GM12878 (cell line): ENCODE results near the gene DAAM2.

ENCODE experiments used
- BCL3 ChIP-seq: IDR thresholded peaks from 2 replicates; pipeline ENCODE4 v1.6.1; 2011; ENCODE audit warnings: borderline replicate concordance, low read depth, mild to moderate bottlenecking, moderate library complexity, low read length; ENCODE audit not compliant: insufficient read depth, poor library complexity, severe bottlenecking
- CHD1 ChIP-seq: IDR thresholded peaks from 2 replicates; pipeline ENCODE4 v1.6.1; 2012; ENCODE audit warnings: low read depth, low read length, improper control_type of control experiment
- FOXK2 ChIP-seq: fragments of 450-650 bp; IDR thresholded peaks from 2 replicates; pipeline ENCODE4 v1.6.1; 2017; ENCODE audit warnings: mild to moderate bottlenecking, moderate library complexity
- MEF2A ChIP-seq: IDR thresholded peaks from 2 replicates; pipeline ENCODE4 v1.6.1; 2011; ENCODE audit warnings: low read depth, mild to moderate bottlenecking, low read length, moderate library complexity; ENCODE audit not compliant: insufficient read depth
- TBL1XR1 ChIP-seq: IDR thresholded peaks from 2 replicates; pipeline ENCODE4 v1.6.1; 2012; ENCODE audit warnings: low read depth, low read length, improper control_type of control experiment
- TCF12 ChIP-seq: IDR thresholded peaks from 2 replicates; pipeline ENCODE4 v1.6.1; 2011; ENCODE audit warnings: low read depth, mild to moderate bottlenecking, low read length
- ZNF622 ChIP-seq: fragments of 450-650 bp; IDR thresholded peaks from 2 replicates; pipeline ENCODE4 v1.6.1; 2017; ENCODE audit warnings: mild to moderate bottlenecking, inconsistent platforms
- TF ChIP-seq, protein P1 (sequence below), 3 experiments: IDR thresholded peaks in 2 of 3; conservative IDR thresholded peaks in 1 of 3; 2 replicates each; pipeline ENCODE4 v1.5.1; 2011; ENCODE audit warnings: low read depth in 3 of 3, low read length in 3 of 3, mild to moderate bottlenecking in 3 of 3, control low read depth in 2 of 3, moderate library complexity in 2 of 3, inconsistent platforms in 1 of 3, mixed read lengths in 1 of 3; ENCODE audit not compliant: control insufficient read depth in 2 of 3, insufficient read depth in 1 of 3; ENCODE audit errors: extremely low read depth in 1 of 3
- TF ChIP-seq, protein P2 (sequence below): fragments of 150-350 bp; IDR thresholded peaks from 2 replicates; pipeline ENCODE4 v1.6.1; 2014; ENCODE audit warnings: mild to moderate bottlenecking, low read depth, low read length

DNA sequence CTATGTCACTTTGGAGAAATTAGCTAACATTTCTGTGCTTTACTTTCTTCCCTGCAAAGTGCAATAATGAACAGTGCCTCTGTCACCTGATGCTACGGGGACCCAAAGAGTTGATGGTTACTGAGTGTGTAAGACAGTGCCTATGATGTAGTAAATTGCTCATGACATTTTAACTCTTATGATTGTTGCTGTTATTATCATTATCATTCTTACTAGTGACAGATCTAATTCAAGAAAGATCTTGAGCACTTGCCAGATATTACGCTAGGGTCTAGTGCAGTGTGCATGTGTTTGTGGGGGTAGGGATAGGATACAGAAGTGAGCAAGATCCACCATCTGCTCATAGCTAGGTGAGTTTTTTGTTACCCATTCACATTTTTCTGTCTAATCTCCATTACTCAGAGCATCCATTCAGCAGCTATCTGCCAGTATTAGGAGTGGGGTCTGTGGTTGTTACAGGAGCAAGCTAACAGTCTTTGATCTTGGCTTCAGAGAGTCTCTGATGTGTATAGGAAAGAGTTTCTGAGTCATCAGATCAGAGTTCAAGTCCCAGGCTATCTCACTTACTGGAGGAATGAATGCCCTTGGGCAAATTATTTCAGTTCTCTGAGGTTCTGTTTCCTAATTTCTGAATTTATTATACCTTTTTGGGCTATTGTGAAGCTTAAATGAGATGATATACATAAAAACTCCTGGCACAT is 33.1 kb upstream of the DAAM2 start:
- TF ChIP-seq, protein P1, sequence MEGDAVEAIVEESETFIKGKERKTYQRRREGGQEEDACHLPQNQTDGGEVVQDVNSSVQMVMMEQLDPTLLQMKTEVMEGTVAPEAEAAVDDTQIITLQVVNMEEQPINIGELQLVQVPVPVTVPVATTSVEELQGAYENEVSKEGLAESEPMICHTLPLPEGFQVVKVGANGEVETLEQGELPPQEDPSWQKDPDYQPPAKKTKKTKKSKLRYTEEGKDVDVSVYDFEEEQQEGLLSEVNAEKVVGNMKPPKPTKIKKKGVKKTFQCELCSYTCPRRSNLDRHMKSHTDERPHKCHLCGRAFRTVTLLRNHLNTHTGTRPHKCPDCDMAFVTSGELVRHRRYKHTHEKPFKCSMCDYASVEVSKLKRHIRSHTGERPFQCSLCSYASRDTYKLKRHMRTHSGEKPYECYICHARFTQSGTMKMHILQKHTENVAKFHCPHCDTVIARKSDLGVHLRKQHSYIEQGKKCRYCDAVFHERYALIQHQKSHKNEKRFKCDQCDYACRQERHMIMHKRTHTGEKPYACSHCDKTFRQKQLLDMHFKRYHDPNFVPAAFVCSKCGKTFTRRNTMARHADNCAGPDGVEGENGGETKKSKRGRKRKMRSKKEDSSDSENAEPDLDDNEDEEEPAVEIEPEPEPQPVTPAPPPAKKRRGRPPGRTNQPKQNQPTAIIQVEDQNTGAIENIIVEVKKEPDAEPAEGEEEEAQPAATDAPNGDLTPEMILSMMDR (IDR thresholded peaks at IDR 0.05 in 2 of 3, conservative IDR thresholded peaks at IDR 0.05 in 1 of 3; ENCODE audit: control insufficient read depth in 2 of 3, extremely low read depth in 1 of 3, insufficient read depth in 1 of 3, low read depth in 3 of 3, low read length in 3 of 3), result no peak
- TF ChIP-seq TCF12, result no peak
- TF ChIP-seq, protein P2, sequence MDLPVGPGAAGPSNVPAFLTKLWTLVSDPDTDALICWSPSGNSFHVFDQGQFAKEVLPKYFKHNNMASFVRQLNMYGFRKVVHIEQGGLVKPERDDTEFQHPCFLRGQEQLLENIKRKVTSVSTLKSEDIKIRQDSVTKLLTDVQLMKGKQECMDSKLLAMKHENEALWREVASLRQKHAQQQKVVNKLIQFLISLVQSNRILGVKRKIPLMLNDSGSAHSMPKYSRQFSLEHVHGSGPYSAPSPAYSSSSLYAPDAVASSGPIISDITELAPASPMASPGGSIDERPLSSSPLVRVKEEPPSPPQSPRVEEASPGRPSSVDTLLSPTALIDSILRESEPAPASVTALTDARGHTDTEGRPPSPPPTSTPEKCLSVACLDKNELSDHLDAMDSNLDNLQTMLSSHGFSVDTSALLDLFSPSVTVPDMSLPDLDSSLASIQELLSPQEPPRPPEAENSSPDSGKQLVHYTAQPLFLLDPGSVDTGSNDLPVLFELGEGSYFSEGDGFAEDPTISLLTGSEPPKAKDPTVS, result no peak
- TF ChIP-seq MEF2A, result no peak
- TF ChIP-seq FOXK2, result no peak
- no peak for TF ChIP-seq ZNF622
- TF ChIP-seq TBL1XR1, result no peak
- TF ChIP-seq CHD1, result no peak
- TF ChIP-seq BCL3, result no peak
